A673 (cell line): Measurements from ENCODE around the gene FOXO1. TPM values are rescaled to one million over a fixed set of nuclear protein-coding genes. Genes with fewer than 3 reads are reported as not detected.

ENCODE experiments used
- BruUV-seq: library from RNA; stranded (reverse); fragments of 400-500 nt; replicated peaks from 2 replicates; lab custom pipeline; 2021; lab: Mats Ljungman, UMichigan
- CTCF ChIA-PET: fragments of 300-600 bp; sonication (Branson Sonifier 250); formaldehyde crosslinking; loops from one replicate; lab custom pipeline; 2022; ENCODE audit warnings: antibody characterized with exemption; lab: Charles Lee
- POLR2A ChIA-PET: fragments of 300-600 bp; sonication (Branson Sonifier 250); formaldehyde crosslinking; loops from one replicate; lab custom pipeline; 2022; ENCODE audit warnings: antibody characterized with exemption; ENCODE audit not compliant: low non-redundant PET; lab: Charles Lee
- DNase-seq: peaks from one replicate; pipeline ENCODE4 v3.0.0-alpha.2; 2015; ENCODE audit warnings: low spot score
- H3K27ac ChIP-seq: fragments of 200-600 bp; sonication (generic); 2 replicates; pipeline ENCODE4 v1.5.1; 2016; ENCODE audit warnings: mixed run types, low read depth, mild to moderate bottlenecking, mixed read lengths, antibody characterized with exemption, low read length; ENCODE audit not compliant: poor library complexity, severe bottlenecking
- H3K27me3 ChIP-seq: fragments of 200-600 bp; sonication (generic); replicated peaks from 2 replicates; pipeline ENCODE4 v1.6.1; 2017; ENCODE audit warnings: mixed run types, low read depth, mild to moderate bottlenecking, mixed read lengths, antibody characterized with exemption, low read length; ENCODE audit not compliant: insufficient read depth, poor library complexity
- H3K36me3 ChIP-seq: fragments of 200-600 bp; sonication (generic); 2 replicates; pipeline ENCODE4 v1.6.1; 2016; ENCODE audit warnings: mixed run types, mild to moderate bottlenecking, mixed read lengths, antibody characterized with exemption, low read length; ENCODE audit not compliant: insufficient read depth, poor library complexity, severe bottlenecking
- H3K4me1 ChIP-seq: fragments of 200-600 bp; sonication (generic); 2 replicates; pipeline ENCODE4 v1.6.1; 2017; ENCODE audit warnings: mixed run types, mild to moderate bottlenecking, mixed read lengths, antibody characterized with exemption, low read length; ENCODE audit not compliant: insufficient read depth, poor library complexity, severe bottlenecking
- H3K4me3 ChIP-seq: fragments of 200-600 bp; sonication (generic); 2 replicates; pipeline ENCODE4 v1.5.1; 2016; ENCODE audit warnings: low read depth, mixed run types, mild to moderate bottlenecking, mixed read lengths, low read length; ENCODE audit not compliant: poor library complexity, severe bottlenecking
- H3K9me3 ChIP-seq: fragments of 200-600 bp; sonication (generic); 2 replicates; pipeline ENCODE4 v1.6.1; 2016; ENCODE audit warnings: mixed run types, low read depth, mild to moderate bottlenecking, mixed read lengths, antibody characterized with exemption, low read length; ENCODE audit not compliant: poor library complexity, severe bottlenecking
- CTCF ChIP-seq: fragments of 300-800, 200-600 bp; sonication (generic); conservative IDR thresholded peaks from 2 replicates; pipeline ENCODE4 v1.5.1; 2017; ENCODE audit warnings: low read depth, mild to moderate bottlenecking, antibody characterized with exemption, low read length, moderate library complexity, mixed read lengths
- EZH2 ChIP-seq: fragments of 200-600 bp; sonication (generic); IDR thresholded peaks from 2 replicates; pipeline ENCODE4 v1.6.1; 2017; ENCODE audit warnings: borderline replicate concordance, low read depth, mild to moderate bottlenecking, mixed read lengths, antibody characterized with exemption, low read length; ENCODE audit not compliant: poor library complexity, severe bottlenecking
- intact Hi-C: fragments of 100-400 bp; cut with micrococcal nuclease; formaldehyde crosslinking; loops from one replicate; pipeline ENCODE4 v1.10.0; 2022; ENCODE audit not compliant: unreplicated experiment
- total RNA-seq: library from RNA; stranded (reverse); gene quantifications from 2 replicates; pipeline ENCODE4 v1.2.3, GENCODE V29; 2021

The FOXO1 gene
- total RNA-seq, 1 experiment from 2014 or later: 2.9 TPM

- ChIA-PET CTCF (no interaction called here), POLR2A (no interaction called here)
- BruUV-seq: no TSS peak
- H3K9me3 ChIP-seq: no peaks in the 10 kb centered on the region
- H3K27me3 ChIP-seq: no peaks in the 10 kb centered on the region
- H3K4me3 ChIP-seq: no peak overlapping the region
- H3K36me3 ChIP-seq: no peaks in the 10 kb centered on the region
- TF ChIP-seq EZH2: no peak
- no peak for TF ChIP-seq CTCF
- DNase-seq: no peak
- intact Hi-C loops: no loop called here
- H3K27ac ChIP-seq: no peak overlapping the region
- no peaks in the 10 kb centered on the region for H3K4me1 ChIP-seq
These were observed 28.8 kb downstream of the FOXO1 start for GRCh38 chr13:40637643-40638042.

GRCh38 chr13:40635315-40635995, 31.0 kb downstream of the FOXO1 start:
- H3K27me3 ChIP-seq: no peaks in the 10 kb centered on the region
- H3K9me3 ChIP-seq: no peaks in the 10 kb centered on the region
- no peaks in the 10 kb centered on the region for H3K36me3 ChIP-seq
- CTCF ChIA-PET: no interaction called here
- BruUV-seq: no TSS peak
- H3K27ac ChIP-seq: no peak overlapping the region
- intact Hi-C loops: no loop called here
- H3K4me3 ChIP-seq: no peak overlapping the region
- no peaks in the 10 kb centered on the region for H3K4me1 ChIP-seq
- TF ChIP-seq EZH2 (no peak), CTCF (no peak)
- DNase-seq: no peak
- POLR2A ChIA-PET: no interaction called here

- TF ChIP-seq CTCF (no peak), EZH2 (no peak)
- no peaks in the 10 kb centered on the region for H3K27me3 ChIP-seq
- ChIA-PET CTCF (no interaction called here), POLR2A (no interaction called here)
- intact Hi-C loops: no loop called here
- DNase-seq: no peak
- no TSS peak for BruUV-seq
- no peaks in the 10 kb centered on the region for H3K4me1 ChIP-seq
- H3K9me3 ChIP-seq: no peaks in the 10 kb centered on the region
- H3K27ac ChIP-seq: no peak overlapping the region
- H3K36me3 ChIP-seq: no peaks in the 10 kb centered on the region
- no peak overlapping the region for H3K4me3 ChIP-seq
These were observed 33.5 kb downstream of the FOXO1 start for GRCh38 chr13:40632915-40633314.
